PC-3 (cell line): ENCODE measurements around the gene ANAPC15.

Experiments
- EZH2 ChIP-seq: fragments of 300-600 bp; sonication (generic); IDR thresholded peaks from one replicate; pipeline ENCODE4 v1.6.1; 2017; ENCODE audit warnings: antibody characterized with exemption, mild to moderate bottlenecking, low read length; ENCODE audit not compliant: unreplicated experiment
- EZH2phosphoT487 ChIP-seq: fragments of 300-600 bp; sonication (generic); IDR thresholded peaks from 2 replicates; pipeline ENCODE4 v1.6.1; 2018; ENCODE audit warnings: mild to moderate bottlenecking, antibody characterized with exemption, low read length, borderline replicate concordance
- TF ChIP-seq, protein P1 (sequence below): fragments of 300-600 bp; sonication (generic); conservative IDR thresholded peaks from 2 replicates; pipeline ENCODE4 v1.5.1; 2017; ENCODE audit warnings: antibody characterized with exemption, low read depth, mild to moderate bottlenecking, low read length

DNA sequence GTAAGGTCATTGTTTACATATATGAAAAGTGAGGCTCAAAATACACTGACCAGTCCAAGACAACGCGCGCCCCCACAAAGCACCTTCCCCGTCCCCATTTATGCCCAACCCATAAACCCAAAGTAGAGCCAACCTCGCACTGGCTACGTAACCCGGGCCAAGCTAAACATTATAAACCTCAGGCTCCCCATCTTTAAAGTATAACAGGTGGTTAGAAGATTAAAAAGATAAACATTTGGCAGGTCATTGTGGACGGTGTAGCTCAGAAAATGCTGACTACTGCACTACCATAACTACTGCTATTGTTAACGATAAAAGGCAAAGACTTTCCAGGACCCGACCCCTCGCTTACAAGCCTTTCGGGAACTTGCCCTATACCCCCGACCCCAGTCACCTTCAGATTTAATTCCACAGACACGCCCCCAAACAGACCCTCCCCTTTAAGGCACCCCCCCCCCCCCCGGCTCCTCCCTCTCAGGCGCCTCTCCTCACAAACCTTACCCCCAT, 32.6 kb downstream of the ANAPC15 start:
- TF ChIP-seq, protein P1, sequence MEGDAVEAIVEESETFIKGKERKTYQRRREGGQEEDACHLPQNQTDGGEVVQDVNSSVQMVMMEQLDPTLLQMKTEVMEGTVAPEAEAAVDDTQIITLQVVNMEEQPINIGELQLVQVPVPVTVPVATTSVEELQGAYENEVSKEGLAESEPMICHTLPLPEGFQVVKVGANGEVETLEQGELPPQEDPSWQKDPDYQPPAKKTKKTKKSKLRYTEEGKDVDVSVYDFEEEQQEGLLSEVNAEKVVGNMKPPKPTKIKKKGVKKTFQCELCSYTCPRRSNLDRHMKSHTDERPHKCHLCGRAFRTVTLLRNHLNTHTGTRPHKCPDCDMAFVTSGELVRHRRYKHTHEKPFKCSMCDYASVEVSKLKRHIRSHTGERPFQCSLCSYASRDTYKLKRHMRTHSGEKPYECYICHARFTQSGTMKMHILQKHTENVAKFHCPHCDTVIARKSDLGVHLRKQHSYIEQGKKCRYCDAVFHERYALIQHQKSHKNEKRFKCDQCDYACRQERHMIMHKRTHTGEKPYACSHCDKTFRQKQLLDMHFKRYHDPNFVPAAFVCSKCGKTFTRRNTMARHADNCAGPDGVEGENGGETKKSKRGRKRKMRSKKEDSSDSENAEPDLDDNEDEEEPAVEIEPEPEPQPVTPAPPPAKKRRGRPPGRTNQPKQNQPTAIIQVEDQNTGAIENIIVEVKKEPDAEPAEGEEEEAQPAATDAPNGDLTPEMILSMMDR = no peak
- TF ChIP-seq EZH2 = no peak
- TF ChIP-seq EZH2phosphoT487 = no peak
